NT2/D1 (cell line): ENCODE measurements around the gene ARFGAP3.

Experiments
- SUZ12 ChIP-seq: IDR thresholded peaks from 2 replicates; pipeline ENCODE4 v1.6.1; 2011; ENCODE audit not compliant: insufficient read length, insufficient read depth; ENCODE audit errors: extremely low read depth
- YY1 ChIP-seq: IDR thresholded peaks from 2 replicates; pipeline ENCODE4 v1.6.1; 2011; ENCODE audit not compliant: insufficient read length, insufficient read depth
- ZNF274 ChIP-seq: IDR thresholded peaks from 2 replicates; pipeline ENCODE4 v1.6.1; 2011; ENCODE audit warnings: mild to moderate bottlenecking, low read depth, low read length

DNA sequence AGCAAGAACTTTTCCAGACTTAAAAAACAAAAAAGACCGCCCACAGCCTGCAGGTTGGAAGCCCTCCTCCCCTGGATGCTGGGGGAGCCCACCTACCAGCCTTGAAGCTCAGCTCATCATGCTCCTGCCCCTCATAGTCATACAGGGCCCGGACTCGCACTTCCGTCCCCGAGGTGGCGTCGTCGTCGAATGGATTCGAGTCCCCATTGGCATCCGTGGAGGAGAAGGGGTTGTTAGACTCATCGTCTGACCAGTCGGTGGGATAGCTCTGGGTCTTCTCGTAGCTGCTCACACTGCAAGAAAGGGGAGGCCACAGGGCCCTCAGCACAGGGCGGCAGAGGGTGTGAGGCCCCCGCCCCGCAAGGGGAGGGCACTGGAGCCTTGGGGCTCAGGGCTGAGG, 19.0 kb upstream of the ARFGAP3 start:
- TF ChIP-seq YY1 (no peak), ZNF274 (no peak), SUZ12 (no peak)
